SK-N-DZ (cell line): ENCODE measurements around the gene PRPF4. TPM values are rescaled to one million over a fixed set of nuclear protein-coding genes. Genes with fewer than 3 reads are reported as not detected.
"Not testable (repeated sequence)": the region's sequence is repeated elsewhere in the genome, so short reads cannot be mapped to it uniquely, and the experiment has no call there.

Experiments used
- DNase-seq: peaks from one replicate; pipeline ENCODE4 v3.0.0-alpha.2; 2015; ENCODE audit warnings: low spot score
- polyA plus RNA-seq, 2 experiments: library from polyadenylated mRNA; depleted of rRNA; stranded (reverse); fragments of >200 nt; gene quantifications; 2 replicates each; pipeline ENCODE4 v1.2.3, GENCODE V29; 2014

Gene PRPF4
- 44.0 and 45.5 TPM in 2 replicates for polyA plus RNA-seq (2014; cell fraction: cytosol; rRNA removed)
- polyA plus RNA-seq (2014; cell fraction: nucleus; rRNA removed) = 20.9 and 21.4 TPM in 2 replicates

DNA sequence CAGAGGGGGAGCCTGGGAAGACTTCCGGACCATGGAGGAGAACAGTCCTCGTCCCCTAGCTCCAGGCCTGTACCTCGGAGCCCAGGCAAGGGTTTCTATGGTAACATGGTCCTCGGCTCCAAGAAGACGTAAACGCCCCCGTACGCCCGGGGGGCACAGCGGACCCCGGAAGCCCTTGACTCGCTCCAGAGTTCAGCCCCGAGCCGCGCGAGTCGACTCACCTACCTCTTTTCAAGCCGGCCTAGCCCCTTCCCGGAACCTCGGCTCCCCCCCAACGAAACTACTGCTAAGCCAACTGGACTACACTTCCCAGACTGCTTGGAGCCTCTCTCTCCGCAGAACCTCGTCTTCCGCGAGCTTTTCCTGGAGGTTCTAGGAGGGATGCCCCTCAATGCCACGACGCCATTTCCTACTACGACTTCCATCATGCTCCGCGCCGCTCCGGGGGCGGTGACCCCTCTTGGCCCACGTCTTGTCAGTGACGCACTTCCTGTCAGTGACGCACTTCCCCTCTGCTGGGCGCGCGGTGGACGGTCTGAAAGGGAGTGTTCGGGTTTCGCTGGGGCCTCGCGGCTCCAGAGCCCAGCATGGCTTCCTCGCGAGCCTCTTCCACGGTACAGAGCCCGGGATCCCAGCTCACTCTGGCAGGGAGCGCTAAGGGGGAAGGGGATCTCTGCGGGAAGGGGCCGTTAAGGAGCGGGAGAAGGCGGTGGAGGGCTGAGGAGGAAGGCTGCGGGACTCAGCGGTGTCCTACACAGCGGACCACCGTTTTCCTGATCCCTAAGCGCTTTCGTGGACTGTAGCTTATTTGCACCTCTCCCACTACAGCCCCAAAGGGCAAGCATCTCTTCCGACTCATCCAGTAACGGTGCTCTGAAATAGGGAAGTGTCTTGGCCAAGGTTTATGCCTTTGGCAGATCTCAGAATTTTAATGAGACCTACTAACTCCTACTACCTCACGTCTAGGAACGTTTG lies at the start of gene PRPF4, which contains the start of gene CDC26:
PRPF4 (plus strand) TSS at position 502 of the 975 bp plus-strand sequence; CDS start at position 588, 86 bp downstream.
CDC26 (minus strand) TSS at position 416 of the 975 bp plus-strand sequence. CDS start 3,065 bp downstream, outside the sequence.
- peak; percentile 99 for DNase-seq

DNA sequence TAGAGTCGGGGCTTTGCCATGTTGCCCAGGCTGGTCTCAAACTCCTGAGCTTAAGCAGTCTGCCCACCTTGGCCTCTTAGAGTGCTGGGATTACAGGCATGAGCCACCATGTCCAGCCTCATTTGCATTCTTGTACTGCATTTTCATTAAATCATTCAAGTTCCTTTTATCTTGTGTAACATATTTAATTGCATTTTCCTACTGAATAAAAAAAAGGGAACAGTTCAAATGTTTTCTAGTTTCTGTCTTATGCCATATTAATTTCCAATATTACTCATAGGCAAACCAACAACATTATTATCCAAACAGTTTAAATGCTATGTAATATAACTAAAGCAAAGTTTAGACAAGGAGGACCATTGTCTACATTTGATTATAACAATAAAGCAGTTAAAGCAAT lies 48.0 kb upstream of the PRPF4 start:
- DNase-seq = no peak

DNA sequence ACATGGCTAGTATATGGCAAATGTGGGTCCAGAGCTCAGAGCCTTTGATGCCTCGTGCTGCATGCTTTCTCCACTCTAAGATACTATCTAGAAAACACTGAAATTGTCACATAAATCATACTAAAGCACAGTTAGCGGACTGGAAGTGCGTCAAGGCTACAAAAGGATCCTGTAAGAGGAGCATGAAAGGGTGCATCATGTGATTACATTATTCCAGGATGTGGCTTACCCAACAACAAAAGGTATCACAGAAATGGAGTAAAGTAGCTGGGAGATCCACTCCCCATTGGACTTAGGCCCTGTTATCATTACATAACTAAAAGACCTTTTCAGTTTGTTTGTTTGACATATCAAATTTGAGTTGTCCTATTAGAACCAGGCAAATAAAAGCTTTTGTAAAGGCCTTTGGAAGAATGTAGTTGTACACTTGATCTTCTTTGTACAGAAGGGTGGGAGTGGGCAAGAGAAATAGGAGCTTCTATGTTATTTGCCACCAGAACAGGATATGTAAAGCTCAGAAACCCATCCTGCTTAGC lies 47.3 kb upstream of the PRPF4 start:
- DNase-seq = peak; percentile 66

DNA sequence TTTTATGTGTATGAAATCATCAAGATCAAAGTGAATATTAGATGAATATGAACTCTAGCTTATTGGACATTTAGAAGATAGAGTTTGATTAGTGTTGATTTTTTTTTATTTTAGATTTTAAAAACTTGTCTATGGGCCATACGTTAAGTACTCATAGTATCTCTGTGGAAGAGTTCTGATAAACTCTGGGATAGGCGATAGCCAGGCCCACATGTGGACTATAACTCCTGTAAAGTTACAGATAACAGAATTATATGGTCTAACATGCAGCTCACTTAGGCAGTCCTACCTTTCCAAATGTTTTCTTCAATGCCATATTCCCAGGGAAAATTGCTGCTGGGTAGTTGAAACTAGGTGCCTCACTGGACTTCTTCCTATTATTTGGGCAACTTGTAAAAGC lies 43.8 kb upstream of the PRPF4 start:
- no peak for DNase-seq

DNA sequence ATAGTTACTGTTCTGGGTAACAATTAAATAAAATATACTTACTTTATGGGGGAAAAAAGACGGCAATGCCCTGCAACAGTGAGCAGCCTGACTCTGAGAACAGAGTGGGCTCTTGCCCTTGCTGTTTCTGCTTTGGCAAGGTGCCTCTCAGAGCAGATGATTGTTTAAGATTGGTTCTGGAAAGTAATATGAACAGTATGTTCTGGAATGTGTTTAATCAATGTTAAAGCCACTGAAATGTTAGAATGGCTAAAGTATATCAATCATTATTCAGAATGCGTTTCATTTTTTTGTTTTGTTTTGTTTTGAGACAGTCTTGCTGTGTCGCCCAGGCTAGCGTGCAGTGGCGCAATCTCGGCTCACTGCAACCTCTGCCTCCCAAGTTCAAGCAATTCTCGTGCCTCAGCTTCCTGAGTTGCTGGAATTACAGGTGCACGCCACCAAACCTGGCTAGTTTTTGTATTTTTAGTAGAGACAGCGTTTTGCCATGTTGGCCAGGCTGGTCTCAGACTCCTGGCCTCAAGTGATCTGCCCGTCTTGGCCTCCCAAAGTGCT lies 39.7 kb upstream of the PRPF4 start:
- DNase-seq = not testable (repeated sequence)

GRCh38 chr9:113237026-113237425 lies 38.4 kb upstream of the PRPF4 start:
- DNase-seq = no peak

DNA sequence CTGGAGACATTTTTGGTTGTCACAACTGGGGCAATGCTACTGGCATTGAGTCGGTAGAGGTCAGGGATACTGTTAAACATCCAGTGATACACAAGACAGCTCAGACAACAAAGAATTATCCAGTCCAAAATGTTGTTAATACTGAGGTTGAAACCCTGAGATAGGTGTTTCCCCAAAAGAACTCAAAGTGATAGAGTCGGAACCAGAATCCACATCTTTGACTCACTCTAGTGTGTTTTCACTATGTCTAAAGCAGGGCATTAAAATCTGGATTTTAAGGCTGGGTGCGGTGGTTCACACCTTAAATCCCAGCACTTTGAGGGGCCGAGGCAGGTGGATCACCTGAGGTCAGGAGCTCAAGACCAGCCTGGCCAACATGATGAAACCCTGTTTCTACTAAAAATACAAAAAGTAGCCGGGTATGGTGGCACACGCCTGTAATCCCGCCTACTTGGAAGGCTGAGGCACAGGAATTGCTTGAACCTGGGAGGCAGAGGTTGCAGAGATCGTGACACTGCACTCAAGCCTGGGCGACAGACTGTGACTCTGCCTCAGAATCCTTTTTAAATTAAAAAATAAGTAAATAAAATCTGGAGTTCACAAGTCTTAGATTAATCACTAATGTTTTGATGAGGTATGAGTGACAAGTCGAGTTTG lies 37.1 kb upstream of the PRPF4 start:
- DNase-seq = no peak

DNA sequence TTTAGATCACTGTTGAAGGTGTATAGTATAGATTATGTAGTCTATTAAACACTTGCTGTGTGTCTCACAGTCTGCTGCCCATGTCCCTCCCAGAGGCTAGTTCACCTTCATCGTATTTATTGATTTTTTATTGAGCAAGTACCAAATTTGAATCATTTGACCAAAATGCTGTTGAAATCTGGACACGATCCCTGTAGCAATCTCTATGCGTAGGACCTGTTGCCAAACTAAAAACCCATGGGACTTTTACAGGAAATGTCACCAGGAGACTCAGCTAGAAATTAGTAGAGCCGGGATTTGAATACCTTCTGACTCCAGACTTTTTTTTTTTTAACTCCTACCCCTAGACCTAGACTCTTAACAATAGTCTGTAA lies 36.6 kb upstream of the PRPF4 start:
- DNase-seq = no peak

DNA sequence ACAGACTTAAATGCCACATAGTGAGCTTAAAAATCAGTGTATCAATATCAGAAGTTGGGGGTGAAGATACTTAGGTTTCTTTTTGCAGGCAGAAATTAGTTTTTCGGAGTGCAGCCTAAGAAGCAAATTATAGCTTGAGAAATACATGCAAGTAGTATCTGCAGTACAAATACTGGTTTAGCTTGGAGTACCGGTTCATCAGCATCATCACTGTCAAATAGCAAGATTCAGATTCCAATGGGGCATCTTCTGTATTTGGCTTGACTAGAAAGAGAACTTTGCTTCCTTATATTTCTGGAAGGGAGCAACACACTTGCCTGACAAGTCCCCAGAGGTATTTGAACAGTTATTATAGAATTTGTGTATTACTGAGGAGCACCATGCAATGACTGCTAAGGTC lies 34.3 kb upstream of the PRPF4 start:
- no peak for DNase-seq

DNA sequence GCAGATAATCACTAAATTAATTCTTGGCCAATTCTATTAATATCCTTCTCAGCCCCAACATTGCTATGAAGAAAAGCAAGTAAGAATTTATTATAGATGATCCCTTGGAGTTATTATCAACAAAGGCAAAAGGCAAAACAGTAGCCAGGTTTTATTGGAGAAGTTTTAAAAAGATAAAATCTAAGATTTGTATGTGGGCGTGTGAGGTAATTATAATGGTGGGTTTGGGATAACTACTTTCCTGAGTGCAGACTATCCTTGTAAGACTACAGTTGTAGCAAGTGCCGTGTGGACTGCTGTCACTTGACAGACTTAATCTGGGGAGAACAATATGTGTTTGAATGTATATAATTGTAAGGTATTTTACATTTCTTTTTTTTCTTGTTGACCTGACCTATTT lies 30.9 kb upstream of the PRPF4 start:
- DNase-seq = no peak

DNA sequence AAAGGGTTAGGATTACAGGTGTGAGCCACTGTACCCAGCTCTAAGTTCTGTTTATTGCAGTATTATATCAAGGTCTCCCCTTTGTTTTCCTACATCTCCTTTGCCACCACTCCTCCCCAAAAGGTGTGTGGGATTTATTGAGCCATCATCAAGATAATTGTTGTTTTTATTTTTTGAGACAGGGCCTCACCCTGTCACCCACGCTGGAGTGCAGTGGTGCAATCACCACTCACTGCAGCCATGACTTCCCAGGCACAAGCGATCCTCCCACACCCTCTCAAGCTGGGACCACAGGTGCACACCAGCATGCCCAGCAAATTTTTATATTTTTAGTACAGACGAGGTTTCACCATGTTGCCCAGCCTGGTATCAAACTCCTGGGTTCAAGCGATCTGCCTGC lies 29.6 kb upstream of the PRPF4 start:
- DNase-seq = no peak

- DNase-seq = no peak
Observed at GRCh38 chr9:113246928-113247327, 28.5 kb upstream of the PRPF4 start.

DNA sequence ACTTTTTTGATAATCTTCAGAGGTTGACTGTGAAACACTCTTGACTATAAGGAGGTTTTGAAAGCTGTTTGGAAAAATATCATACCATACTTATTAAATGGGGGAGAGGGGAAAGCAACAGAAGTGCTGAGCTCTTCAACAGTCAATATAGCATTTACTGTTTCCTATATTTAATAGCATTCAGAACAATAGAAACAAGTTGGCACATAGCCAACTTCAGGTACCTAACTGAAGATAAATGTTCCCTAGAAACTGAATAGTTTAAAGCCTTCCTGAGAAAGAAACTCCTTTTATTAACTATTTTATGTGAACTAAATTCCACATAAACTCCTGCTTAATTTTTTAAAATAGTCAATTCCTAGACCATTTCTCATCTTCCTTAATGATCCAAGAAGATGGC lies 27.8 kb upstream of the PRPF4 start:
- no peak for DNase-seq

GRCh38 chr9:113249661-113250060 lies 25.8 kb upstream of the PRPF4 start:
- not testable (repeated sequence) for DNase-seq

- no peak for DNase-seq
Observed at GRCh38 chr9:113250807-113251206, 24.7 kb upstream of the PRPF4 start.

DNA sequence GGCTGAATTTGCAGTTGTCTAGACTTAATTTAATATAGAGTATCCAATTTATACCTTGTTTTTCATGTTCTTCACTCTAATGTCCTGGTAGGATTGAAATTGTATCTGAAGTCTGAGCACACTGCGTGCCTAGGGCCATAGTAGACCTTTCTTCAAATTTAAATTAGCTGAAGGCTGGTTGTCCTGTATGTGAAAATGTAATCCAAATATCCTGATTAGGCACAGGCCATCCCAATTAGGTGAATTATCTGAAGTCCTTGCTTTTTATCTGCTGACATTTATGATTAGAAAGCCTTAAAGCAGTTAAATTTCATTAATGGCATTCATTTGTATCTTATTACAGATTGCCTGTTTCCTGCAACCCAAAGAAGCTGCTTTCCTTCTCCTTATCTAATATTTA lies 20.5 kb upstream of the PRPF4 start:
- DNase-seq = no peak

DNA sequence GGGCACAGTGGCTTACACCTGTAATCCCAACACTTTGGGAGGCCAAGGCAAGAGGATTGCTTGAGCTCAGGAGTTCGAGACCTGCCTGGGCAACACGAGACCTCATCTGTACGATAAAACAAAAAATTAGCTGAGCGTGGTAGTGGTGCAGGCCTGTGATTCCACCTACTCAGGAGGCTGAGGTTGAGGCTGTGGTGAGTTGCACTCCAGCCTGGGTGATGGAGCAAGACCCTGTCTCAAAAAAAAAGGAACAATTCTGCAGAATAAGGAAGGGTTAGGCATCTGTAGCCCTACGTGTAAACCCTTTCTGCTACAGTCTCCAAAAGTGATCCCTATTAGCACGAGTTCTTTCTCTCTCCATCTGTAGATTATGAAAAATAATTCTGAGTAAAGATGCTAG lies 20.0 kb upstream of the PRPF4 start:
- DNase-seq = no peak

- no peak for DNase-seq
Observed at GRCh38 chr9:113257863-113258262, 17.6 kb upstream of the PRPF4 start.

DNA sequence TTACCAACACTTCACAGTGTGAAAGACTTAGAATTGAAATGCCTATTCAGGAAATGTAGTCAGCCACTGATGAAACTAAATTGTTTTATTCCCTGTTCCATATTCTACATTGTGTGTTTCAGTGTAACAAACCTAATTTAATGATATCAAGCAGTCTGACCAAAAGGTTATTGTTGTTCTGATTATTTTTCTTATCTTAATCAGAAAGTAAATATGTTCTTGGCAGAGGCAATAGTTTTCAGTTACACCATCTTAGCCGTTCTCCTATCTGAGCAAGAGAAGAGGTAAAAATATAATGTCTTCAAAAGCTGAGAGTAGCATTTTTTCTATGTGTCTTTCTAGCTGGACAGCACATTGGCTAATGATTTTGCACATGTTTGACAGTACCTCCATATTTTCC lies 17.2 kb upstream of the PRPF4 start:
- DNase-seq = no peak

DNA sequence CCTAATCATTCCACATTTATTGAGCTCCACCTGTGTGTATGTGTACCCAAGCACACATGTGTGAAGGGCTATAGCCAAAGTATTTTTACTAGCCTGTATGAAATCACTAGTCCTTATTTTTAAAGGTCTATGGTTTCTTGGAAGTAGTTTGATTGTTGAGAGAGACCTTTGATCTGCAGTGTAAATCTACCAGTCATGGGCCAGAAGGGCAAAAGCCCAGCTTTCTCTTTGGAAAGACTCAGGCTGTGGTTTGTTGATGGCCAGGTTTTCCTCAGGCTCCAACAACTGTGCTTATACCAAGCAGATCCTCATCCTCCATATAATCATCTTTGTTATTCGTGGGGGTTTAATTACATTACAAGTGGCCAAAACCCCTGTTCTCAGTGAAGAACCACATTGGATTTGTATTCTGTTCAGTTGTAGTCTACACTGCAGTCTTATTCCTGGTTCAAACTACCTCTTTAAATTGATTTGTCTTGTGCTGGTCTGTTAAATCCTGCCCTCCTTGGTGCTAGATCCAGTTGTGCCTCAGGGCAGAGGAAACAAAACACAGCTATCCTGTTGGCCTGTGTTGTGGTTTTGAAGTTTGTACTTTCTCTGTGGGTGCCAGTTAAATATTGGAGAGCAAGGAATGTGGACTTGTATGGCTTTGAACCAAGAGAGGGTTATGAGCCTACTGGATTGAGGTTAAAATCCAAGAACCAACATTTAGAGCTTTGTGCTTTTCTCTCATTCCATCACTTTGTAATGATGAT lies 13.4 kb upstream of the PRPF4 start:
- no peak for DNase-seq

- no peak for DNase-seq
Observed at GRCh38 chr9:113266174-113266573, 9.3 kb upstream of the PRPF4 start.
